Activated CD4-positive, alpha-beta memory T cell treated with anti-CD3 and anti-CD28 coated beads for 36 hours (primary cell): ENCODE results near the gene FCGBP. TPM values are rescaled to one million over a fixed set of nuclear protein-coding genes. Genes with fewer than 3 reads are reported as not detected.

Source experiments
- CTCF ChIA-PET: fragments of 350-600 bp; sonication (Branson Sonifier 250); formaldehyde crosslinking; loops from one replicate; lab custom pipeline; 2021; ENCODE audit warnings: antibody characterized with exemption, inconsistent platforms; lab: Charles Lee
- POLR2A ChIA-PET: fragments of 350-600 bp; sonication (Branson Sonifier 250); formaldehyde crosslinking; loops from one replicate; lab custom pipeline; 2021; ENCODE audit warnings: antibody characterized with exemption; lab: Charles Lee
- DNase-seq: peaks from one replicate; pipeline ENCODE4 v3.0.0-alpha.2; 2020
- H3K27ac Mint-ChIP-seq: one replicate; pipeline ENCODE4 v1.8.0; 2021; ENCODE audit warnings: mixed read lengths
- H3K27me3 Mint-ChIP-seq: one replicate; pipeline ENCODE4 v1.8.0; 2021; ENCODE audit warnings: mixed read lengths
- H3K36me3 Mint-ChIP-seq: one replicate; pipeline ENCODE4 v1.8.0; 2021; ENCODE audit warnings: mixed read lengths
- H3K4me1 Mint-ChIP-seq: one replicate; pipeline ENCODE4 v1.8.0; 2021; ENCODE audit warnings: low read depth, mixed read lengths
- H3K4me3 Mint-ChIP-seq: one replicate; pipeline ENCODE4 v1.8.0; 2021; ENCODE audit warnings: mild to moderate bottlenecking, mixed read lengths
- H3K9me3 Mint-ChIP-seq: one replicate; pipeline ENCODE4 v1.8.0; 2021; ENCODE audit warnings: mixed read lengths
- intact Hi-C: fragments of 100-400 bp; cut with micrococcal nuclease; formaldehyde crosslinking; loops from one replicate; pipeline ENCODE4 v1.15.1; 2023
- total RNA-seq, 2 experiments: library from RNA; stranded (reverse); gene quantifications; one replicate each; pipeline ENCODE4 v1.2.3, GENCODE V29; 2021

FCGBP gene
- total RNA-seq, 2 experiments from 2014 or later, result 3.6 TPM

- no peak for DNase-seq
- Mint-ChIP-seq H3K9me3 (no peaks in the 10 kb centered on the region), H3K4me3 (no peak overlapping the region), H3K36me3 (no peaks in the 10 kb centered on the region), H3K27me3 (no peaks in the 10 kb centered on the region), H3K4me1 (peaks cover 24% of the 10 kb centered on the region), H3K27ac (no peak overlapping the region)
- ChIA-PET CTCF (interaction anchor here (1.3 kb wide), 1 partner anchor 12 kb away, joined by 3 read pairs; no protein-coding TSS in a partner anchor), POLR2A (no interaction called here)
- intact Hi-C loops, result no loop called here
Observed at GRCh38 chr19:39929750-39930149, 4.7 kb downstream of the FCGBP start.

- no peaks in the 10 kb centered on the region for H3K9me3 Mint-ChIP-seq
- peak overlapping the region; percentile 35 for H3K27ac Mint-ChIP-seq
- H3K36me3 Mint-ChIP-seq, result no peaks in the 10 kb centered on the region
- no peak for DNase-seq
- no peak overlapping the region for H3K4me3 Mint-ChIP-seq
- ChIA-PET CTCF (no interaction called here), POLR2A (no interaction called here)
- intact Hi-C loops, result no loop called here
- peaks cover 16% of the 10 kb centered on the region for H3K4me1 Mint-ChIP-seq
- no peaks in the 10 kb centered on the region for H3K27me3 Mint-ChIP-seq
Observed at GRCh38 chr19:39928357-39928725, 6.1 kb downstream of the FCGBP start.

GRCh38 chr19:39927524-39928356 lies 6.7 kb downstream of the FCGBP start:
- H3K27me3 Mint-ChIP-seq, result no peaks in the 10 kb centered on the region
- no peaks in the 10 kb centered on the region for H3K36me3 Mint-ChIP-seq
- no peak for DNase-seq
- ChIA-PET CTCF (no interaction called here), POLR2A (no interaction called here)
- no peak overlapping the region for H3K4me3 Mint-ChIP-seq
- no peaks in the 10 kb centered on the region for H3K9me3 Mint-ChIP-seq
- H3K4me1 Mint-ChIP-seq, result peaks cover 16% of the 10 kb centered on the region
- intact Hi-C loops, result no loop called here
- H3K27ac Mint-ChIP-seq, result peak overlapping the region; percentile 35

DNA sequence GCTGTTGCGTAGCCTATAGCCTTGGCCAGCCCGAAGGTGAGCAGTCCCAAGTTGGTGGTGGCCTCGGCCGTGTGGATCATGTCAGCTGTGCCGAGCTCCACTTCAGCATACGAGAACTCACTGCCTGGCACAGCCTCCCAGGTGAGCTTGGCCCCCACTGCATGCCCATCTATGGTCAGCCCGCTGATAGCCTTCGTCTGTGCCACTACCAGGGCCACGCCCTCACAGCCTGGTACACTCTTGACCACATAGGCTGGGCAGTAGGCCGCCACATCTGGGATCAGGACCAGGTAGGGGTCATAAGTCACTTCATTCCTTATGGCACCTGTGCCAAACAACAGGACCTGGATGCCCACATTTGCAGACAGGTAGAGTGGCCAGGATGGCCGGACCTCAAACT lies 7.4 kb downstream of the FCGBP start:
- Mint-ChIP-seq H3K36me3 (no peaks in the 10 kb centered on the region), H3K27me3 (no peaks in the 10 kb centered on the region), H3K9me3 (no peaks in the 10 kb centered on the region), H3K4me1 (peaks cover 16% of the 10 kb centered on the region), H3K27ac (no peak overlapping the region), H3K4me3 (no peak overlapping the region)
- POLR2A ChIA-PET, result no interaction called here
- intact Hi-C loops, result no loop called here
- no peak for DNase-seq
- CTCF ChIA-PET, result no interaction called here

DNA sequence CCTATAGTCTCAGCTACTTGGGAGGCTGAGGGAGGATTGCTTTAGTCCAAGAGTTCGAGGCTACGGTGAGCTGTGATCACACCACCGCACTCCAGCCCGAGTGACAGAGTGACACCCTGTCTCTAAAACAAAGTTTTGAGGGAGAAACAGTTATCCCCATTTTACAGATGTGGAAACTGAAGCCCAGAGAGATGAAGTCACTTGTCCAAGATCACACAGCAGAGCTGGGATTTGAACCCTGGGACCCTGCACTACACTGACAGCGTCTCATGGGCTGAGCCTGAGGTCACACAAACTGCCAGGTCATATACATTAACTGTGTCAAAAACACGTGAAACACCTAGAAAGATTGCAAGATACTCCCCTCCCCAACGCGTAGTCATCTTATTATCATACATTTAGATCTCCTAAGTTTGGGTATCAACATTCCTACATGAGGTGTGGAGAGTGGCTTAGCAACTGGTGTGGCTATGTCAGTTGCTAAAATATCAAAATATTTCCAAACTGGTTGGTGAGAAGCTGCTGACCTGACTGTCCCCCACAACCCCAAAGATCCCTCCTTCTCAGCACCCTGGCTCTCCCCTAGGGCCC lies 8.2 kb downstream of the FCGBP start:
- H3K27ac Mint-ChIP-seq, result no peak overlapping the region
- POLR2A ChIA-PET, result interaction anchor here (1.0 kb wide), 1 partner anchor 44 kb away, joined by 3 read pairs; the partner anchor contains the start of gene PSMC4
- intact Hi-C loops, result no loop called here

DNA sequence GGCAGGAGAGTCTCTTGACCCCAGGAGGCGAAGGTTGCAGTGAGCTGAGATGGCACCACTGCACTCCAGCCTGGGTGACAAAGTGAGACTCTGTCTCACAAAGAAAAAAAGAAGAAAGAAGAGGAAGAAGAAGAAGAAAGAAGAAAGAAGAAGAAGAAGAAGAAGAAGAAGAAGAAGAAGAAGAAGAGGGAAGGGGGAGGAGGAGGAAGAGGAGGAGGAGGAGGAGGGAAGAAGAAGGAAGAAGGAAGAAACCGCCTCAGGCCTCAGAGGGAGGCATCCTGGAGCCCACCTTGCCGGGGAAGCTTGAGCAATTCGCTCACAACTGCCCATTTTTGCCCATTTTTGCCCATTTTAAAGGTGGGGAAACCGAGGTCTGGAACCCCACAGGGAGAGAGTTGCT lies 9.5 kb downstream of the FCGBP start:
- H3K27ac Mint-ChIP-seq, result no peak overlapping the region
- no peak overlapping the region for H3K4me3 Mint-ChIP-seq
- POLR2A ChIA-PET, result no interaction called here
- H3K4me1 Mint-ChIP-seq, result peaks cover 9% of the 10 kb centered on the region
- no peaks in the 10 kb centered on the region for H3K9me3 Mint-ChIP-seq
- DNase-seq, result no peak
- intact Hi-C loops, result no loop called here
- CTCF ChIA-PET, result interaction anchor here (0.7 to 0.8 kb wide), 2 partner anchors 816 to 1897 kb away, joined by 3 to 4 read pairs; no protein-coding TSS in a partner anchor
- H3K27me3 Mint-ChIP-seq, result no peaks in the 10 kb centered on the region
- peaks cover under 1% of the 10 kb centered on the region for H3K36me3 Mint-ChIP-seq

More for the DNA sequence above, 8.2 kb downstream of the FCGBP start:
- Mint-ChIP-seq H3K4me3 (no peak overlapping the region), H3K27me3 (no peaks in the 10 kb centered on the region), H3K9me3 (no peaks in the 10 kb centered on the region), H3K36me3 (no peaks in the 10 kb centered on the region), H3K4me1 (peaks cover 13% of the 10 kb centered on the region)
- no peak for DNase-seq
- CTCF ChIA-PET, result no interaction called here

DNA sequence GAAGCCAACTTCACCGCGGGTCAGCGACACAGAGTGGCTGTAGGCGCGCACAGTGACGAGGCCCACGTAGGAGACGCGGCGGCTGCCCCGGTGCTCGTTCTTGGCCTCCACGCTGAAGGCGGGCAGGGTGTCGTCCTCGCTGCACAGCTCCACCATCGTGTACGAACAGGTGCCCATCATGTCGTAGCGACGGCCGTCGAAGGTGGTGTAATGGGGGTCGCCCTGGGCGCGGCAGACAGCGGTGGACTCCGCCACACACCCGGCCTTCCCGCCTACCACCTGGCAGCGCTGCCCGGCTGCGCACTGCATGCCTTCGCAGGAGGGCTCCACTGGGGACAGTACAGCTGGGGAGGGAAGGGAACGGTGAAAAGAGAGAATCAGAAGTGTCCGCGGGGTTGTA lies 10.0 kb downstream of the FCGBP start:
- Mint-ChIP-seq H3K9me3 (no peaks in the 10 kb centered on the region), H3K4me1 (peaks cover 9% of the 10 kb centered on the region), H3K4me3 (no peak overlapping the region), H3K27me3 (no peaks in the 10 kb centered on the region), H3K36me3 (peaks cover 3% of the 10 kb centered on the region), H3K27ac (no peak overlapping the region)
- ChIA-PET CTCF (interaction anchor here (0.7 to 0.8 kb wide), 2 partner anchors 817 to 1897 kb away, joined by 3 to 4 read pairs; no protein-coding TSS in a partner anchor), POLR2A (no interaction called here)
- no peak for DNase-seq
- intact Hi-C loops, result no loop called here

DNA sequence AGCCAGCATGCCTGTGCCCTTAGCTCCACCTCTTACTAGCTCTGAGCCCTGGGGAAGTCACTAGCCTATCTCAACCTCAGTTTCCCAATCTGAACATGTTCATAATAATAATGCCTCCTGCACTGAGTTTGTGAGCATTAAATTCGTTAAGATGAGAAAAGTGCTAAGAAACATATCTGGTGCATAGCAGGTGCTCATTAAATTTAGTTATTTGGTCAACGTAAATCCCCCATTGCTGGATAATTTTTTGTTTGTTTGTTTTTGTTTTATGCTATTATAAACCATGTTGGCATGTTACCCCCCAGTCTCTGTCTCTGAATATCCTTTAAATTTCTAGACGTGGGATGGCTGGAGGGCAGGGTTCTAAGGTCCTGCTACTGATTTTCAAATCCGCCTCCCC lies 10.6 kb downstream of the FCGBP start:
- H3K4me1 Mint-ChIP-seq, result peaks cover 9% of the 10 kb centered on the region

DNA sequence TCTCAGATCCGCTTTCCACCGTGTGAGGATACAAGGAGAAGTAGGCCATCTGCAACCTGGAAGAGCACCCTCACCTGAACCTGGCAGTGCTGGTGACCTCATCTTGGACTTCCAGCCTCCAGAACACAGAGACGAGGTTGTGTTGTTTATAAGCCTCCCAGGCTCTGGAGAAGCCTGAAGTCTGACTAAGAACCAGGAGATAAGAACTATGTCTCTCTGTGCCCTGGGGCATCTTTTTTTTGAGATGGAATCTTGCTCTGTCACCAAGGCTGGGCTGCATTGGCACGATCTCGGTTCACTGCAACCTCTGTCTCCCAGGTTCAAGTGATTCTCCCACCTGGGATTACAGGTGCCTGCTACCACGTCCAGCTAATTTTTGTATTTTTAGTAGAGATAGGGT lies 14.5 kb downstream of the FCGBP start:
- H3K9me3 Mint-ChIP-seq, result no peaks in the 10 kb centered on the region
- H3K4me1 Mint-ChIP-seq, result peaks cover 5% of the 10 kb centered on the region
- no peak overlapping the region for H3K4me3 Mint-ChIP-seq
- DNase-seq, result no peak
- peaks cover 3% of the 10 kb centered on the region for H3K36me3 Mint-ChIP-seq
- intact Hi-C loops, result no loop called here
- H3K27ac Mint-ChIP-seq, result no peak overlapping the region
- no peaks in the 10 kb centered on the region for H3K27me3 Mint-ChIP-seq
- ChIA-PET CTCF (no interaction called here), POLR2A (interaction anchor here (1.4 kb wide), 1 partner anchor 51 kb away, joined by 4 read pairs; the partner anchor contains the start of gene PSMC4)

More for the DNA sequence above, 10.6 kb downstream of the FCGBP start:
- H3K36me3 Mint-ChIP-seq, result peaks cover 3% of the 10 kb centered on the region
- no peak for DNase-seq
- POLR2A ChIA-PET, result no interaction called here
- no peak overlapping the region for H3K27ac Mint-ChIP-seq
- intact Hi-C loops, result no loop called here
- CTCF ChIA-PET, result no interaction called here
- no peaks in the 10 kb centered on the region for H3K27me3 Mint-ChIP-seq
- no peak overlapping the region for H3K4me3 Mint-ChIP-seq
- H3K9me3 Mint-ChIP-seq, result no peaks in the 10 kb centered on the region

DNA sequence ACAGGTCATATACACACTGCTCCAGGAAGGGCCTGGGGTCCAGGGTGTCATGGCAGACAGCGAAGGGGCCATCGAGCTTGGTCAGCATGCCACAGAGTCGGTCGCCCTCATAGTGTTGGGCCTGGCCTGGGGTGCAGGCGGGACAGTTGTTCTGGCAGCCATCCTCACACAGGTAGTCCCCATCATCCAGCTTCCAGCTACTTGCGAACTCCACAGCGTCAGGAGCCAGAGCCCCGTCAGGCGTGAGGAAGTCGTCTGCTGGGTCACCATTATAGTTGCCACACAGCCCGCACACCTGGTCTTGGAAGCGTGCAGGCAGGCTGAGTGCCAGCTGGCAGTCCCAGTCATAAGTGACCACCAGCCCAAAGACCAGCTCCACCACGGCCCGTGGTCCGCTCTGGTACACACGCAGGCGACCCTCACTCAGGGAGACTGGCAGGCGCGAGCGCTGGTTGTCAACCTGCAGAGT lies 16.2 kb downstream of the FCGBP start:
- no peaks in the 10 kb centered on the region for H3K27me3 Mint-ChIP-seq
- H3K4me3 Mint-ChIP-seq, result no peak overlapping the region
- H3K4me1 Mint-ChIP-seq, result peaks cover 5% of the 10 kb centered on the region
- H3K9me3 Mint-ChIP-seq, result no peaks in the 10 kb centered on the region
- H3K27ac Mint-ChIP-seq, result no peak overlapping the region
- ChIA-PET POLR2A (no interaction called here), CTCF (no interaction called here)
- no peak for DNase-seq
- intact Hi-C loops, result no loop called here
- H3K36me3 Mint-ChIP-seq, result peaks cover 3% of the 10 kb centered on the region

GRCh38 chr19:39917561-39918182 lies 16.8 kb downstream of the FCGBP start:
- ChIA-PET CTCF (no interaction called here), POLR2A (no interaction called here)
- intact Hi-C loops, result no loop called here
- H3K27ac Mint-ChIP-seq, result no peak overlapping the region
- H3K4me1 Mint-ChIP-seq, result peaks cover 5% of the 10 kb centered on the region
- no peaks in the 10 kb centered on the region for H3K9me3 Mint-ChIP-seq
- no peak for DNase-seq
- H3K36me3 Mint-ChIP-seq, result peaks cover 3% of the 10 kb centered on the region
- H3K4me3 Mint-ChIP-seq, result no peak overlapping the region
- H3K27me3 Mint-ChIP-seq, result no peaks in the 10 kb centered on the region

DNA sequence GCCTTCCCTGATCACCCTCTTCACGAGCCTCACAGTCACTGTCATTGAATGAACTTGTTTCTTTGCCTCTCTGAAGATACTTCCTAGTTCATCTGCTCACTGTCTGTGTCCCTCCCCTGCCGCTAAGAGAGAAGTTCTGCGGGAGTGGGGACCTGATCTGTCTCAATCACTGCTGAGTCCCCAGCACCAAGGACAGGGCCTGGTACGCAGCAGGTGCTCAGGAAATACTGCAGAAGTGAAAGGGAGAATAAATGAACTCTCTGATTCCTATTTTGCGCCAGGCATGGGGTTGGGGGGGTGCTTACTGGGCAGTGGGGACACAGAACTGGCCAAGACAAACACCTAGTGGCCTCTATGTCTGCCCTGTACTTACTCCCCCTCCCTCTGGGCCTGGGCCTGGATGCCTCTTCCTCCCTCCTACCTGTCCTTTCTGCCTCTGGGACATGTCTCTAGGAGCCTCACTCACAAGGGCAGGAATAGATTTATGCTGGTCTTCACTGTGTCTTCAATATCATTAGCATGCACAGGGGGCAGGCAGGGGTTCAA lies 17.5 kb downstream of the FCGBP start:
- Mint-ChIP-seq H3K36me3 (peaks cover 3% of the 10 kb centered on the region), H3K4me1 (peaks cover 5% of the 10 kb centered on the region), H3K4me3 (no peak overlapping the region), H3K27ac (no peak overlapping the region), H3K27me3 (no peaks in the 10 kb centered on the region), H3K9me3 (no peaks in the 10 kb centered on the region)
- ChIA-PET CTCF (no interaction called here), POLR2A (no interaction called here)
- intact Hi-C loops, result no loop called here
- no peak for DNase-seq
